Measurements from ENCODE around the gene GRIK3.

The GRIK3 gene

GRCh38 chr1:37047542-37047941 lies 13.2 kb upstream of the GRIK3 start:
- DNase-seq (ENCODE audit: extremely low read depth in 1 of 2, low read depth in 1 of 2), result no peak

GRCh38 chr1:37043101-37043500 lies 8.8 kb upstream of the GRIK3 start:
- no peak for DNase-seq (ENCODE audit: extremely low read depth in 1 of 2, low read depth in 1 of 2)

GRCh38 chr1:37042506-37042905 lies 8.2 kb upstream of the GRIK3 start:
- DNase-seq (ENCODE audit: extremely low read depth in 1 of 2, low read depth in 1 of 2), result no peak

DNA sequence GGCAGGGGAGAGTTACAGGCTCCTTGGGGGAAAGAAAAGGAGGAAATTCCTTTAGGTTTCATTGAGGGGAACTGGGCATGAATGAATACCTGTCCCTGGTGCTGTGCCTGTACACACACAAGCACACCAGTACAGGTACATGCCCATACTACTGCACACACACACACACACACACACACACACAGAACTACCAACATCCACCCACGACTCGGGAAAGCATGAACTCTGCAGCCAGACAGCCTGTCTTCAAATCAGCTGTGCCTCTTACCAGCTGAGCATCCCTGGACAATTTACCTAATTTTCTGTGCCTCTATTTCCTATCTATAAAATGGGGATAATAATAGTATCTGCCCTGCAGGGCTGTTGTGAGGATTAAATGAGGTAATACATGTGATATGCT lies 7.2 kb upstream of the GRIK3 start:
- no peak for DNase-seq (ENCODE audit: extremely low read depth in 1 of 2, low read depth in 1 of 2)

GRCh38 chr1:37040773-37041172 lies 6.5 kb upstream of the GRIK3 start:
- no peak for DNase-seq (ENCODE audit: extremely low read depth in 1 of 2, low read depth in 1 of 2)

GRCh38 chr1:37040261-37040660 lies 5.9 kb upstream of the GRIK3 start:
- DNase-seq (ENCODE audit: extremely low read depth in 1 of 2, low read depth in 1 of 2), result no peak

DNA sequence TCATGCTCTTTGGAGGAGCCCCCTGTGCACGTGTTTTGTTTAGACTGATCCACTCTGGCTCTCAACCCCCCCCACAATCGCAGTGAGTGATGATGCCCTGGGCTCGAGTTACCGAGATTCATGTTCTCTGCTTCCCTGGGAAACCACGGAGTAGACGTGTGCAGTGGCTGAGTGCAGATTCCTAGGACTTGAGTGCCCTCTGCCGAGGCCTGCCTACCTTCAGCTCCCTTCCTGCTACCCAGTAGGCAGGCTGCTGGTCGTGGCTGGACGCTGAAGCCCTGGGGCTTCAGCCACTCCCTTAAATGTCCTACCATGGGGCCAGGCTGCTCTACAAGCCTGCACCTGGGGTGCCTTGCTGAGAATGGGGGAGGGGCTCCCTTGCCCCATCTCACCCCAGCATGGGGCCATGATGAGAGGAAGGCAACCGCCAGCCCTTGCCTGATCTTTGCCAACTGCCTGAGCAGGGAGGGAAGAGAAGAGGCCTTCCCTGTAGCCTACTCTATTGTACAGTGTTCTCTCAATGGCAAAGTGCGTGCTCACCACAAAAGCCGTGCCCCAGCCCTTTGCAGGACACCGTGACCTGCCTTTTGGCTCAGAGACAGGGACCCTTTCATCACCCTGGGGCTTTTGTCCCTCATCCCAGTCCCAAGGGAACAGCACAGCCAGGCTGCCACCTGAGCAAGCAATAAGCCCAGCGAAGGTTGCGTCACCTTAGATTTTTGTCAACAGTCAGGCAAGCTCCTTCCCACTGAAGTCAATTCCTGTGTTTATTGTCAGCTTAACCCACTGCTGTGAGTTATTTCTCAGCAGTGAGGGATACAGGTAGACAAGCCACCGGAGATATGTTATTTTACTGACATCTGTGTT lies 4.1 kb upstream of the GRIK3 start:
- no peak for DNase-seq (ENCODE audit: extremely low read depth in 1 of 2, low read depth in 1 of 2)

- no peak for DNase-seq (ENCODE audit: extremely low read depth in 1 of 2, low read depth in 1 of 2)
These were observed 3.4 kb upstream of the GRIK3 start for GRCh38 chr1:37037690-37038089.

DNA sequence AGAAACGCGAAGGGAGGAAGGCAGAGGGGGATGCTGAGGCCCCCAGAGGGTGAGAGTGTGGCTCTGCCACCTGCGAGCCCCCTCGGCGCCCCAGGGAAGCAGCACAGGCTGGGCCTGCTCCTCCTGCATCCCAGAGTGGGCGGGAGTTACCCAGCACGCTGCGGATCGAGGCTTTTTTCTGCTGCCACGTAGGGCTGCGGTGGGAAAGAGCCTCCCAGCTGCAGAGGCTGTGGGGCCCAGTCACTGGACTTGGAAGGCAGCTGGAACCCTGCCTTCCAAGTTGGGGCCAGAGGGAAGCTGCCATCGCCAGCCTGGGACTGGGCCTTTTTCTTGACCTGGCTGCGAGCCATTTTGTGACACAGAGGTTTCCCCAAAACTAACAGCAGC lies 2.3 kb upstream of the GRIK3 start:
- no peak for DNase-seq (ENCODE audit: extremely low read depth in 1 of 2, low read depth in 1 of 2)

- no peak for DNase-seq (ENCODE audit: extremely low read depth in 1 of 2, low read depth in 1 of 2)
These were observed 1.7 kb upstream of the GRIK3 start for GRCh38 chr1:37035796-37036666.

- no peak for DNase-seq (ENCODE audit: extremely low read depth in 1 of 2, low read depth in 1 of 2)
These were observed 838 bp upstream of the GRIK3 start for GRCh38 chr1:37035014-37035691.

DNA sequence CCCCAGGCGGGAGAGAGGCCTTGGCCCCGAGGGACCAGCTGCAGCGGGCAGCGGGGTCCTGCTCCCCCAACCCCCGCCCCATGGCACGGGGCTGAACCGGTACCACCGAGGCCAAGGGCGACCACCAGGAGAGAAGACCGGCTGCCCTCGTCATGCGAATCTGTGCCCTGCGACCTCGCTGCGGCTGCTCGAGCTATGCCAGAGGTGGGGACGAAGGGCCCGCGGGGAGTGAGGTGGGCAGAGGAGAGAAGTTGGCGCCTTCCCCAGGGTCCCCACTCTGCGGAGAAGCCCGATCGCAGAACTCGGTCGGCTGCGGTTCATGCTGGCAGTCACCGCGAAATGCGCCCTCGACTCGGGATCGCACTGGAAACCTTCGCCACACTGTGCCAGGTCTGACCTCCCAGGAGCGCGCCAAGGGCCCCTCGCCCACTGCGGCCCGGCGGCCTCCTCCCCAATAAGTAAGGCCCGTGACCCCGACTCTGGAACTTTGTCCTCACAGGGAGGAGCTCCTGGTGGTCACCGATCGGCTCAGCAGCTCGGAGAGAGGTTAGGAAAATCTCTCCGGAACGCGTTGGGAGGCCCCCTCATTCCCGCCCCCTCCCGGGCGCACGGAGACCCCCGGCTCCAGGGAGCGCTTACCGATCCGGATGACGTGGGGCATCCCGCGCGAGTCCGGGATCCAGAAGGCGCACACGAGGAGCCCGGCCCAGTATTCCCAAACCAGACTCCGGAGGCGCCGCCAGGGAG lies 787 bp downstream of the GRIK3 start:
- no peak for DNase-seq (ENCODE audit: extremely low read depth in 1 of 2, low read depth in 1 of 2)

DNA sequence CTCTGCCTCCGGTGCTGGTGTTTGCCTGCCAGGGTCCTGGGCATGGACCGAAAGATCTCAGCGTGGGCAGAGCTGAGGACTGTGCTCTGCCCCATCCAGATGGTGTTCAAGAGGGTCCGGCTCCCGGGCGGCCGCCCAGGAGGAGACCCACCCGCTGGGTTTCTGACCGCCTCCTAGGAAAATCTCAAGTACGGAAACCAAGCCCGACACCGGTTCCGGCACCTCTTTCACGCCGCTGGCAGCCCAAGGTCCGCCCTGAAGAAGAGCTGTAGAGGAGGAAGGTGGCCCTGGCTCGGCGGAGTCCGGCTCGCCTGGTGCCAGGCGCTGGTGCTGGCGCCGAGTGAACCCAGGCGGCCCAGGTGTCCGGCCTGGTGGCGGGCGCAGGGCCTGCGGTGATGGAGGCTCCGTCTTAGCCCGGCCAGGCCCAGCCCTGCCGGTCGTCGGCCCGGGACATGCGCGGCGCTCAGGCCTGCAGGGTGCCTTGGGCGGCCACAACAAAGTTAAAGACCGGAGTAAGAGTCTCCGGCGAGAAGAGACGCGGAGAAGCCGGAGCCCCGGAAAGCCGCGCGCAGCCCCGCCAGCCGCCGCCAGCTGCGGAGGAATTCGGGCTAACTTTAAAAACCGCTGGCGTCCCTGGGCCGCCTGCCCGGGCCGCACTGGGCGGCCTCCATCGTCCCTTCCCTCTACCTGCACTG lies 1.5 kb downstream of the GRIK3 start:
- DNase-seq (ENCODE audit: extremely low read depth in 1 of 2, low read depth in 1 of 2), result no peak

DNA sequence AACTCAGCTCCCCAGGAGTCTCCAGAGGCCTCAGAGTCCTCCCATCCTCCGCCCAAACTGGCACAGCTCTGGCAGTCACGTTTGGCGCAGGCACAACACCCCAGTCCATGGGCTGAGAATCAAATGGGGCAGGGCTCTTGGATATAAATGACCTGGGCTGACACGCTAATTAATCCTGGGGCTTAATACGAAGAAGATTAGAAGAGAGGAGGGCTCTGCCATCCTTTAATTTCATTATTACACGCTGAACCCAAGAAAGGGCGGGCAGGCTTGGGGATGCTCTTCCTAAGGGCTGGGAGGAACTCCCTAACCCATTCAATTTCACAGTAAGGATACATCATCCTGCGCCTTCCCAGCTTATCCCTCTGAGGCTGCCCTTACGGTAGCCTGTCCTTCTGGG lies 2.4 kb downstream of the GRIK3 start:
- DNase-seq (ENCODE audit: extremely low read depth in 1 of 2, low read depth in 1 of 2), result no peak

DNA sequence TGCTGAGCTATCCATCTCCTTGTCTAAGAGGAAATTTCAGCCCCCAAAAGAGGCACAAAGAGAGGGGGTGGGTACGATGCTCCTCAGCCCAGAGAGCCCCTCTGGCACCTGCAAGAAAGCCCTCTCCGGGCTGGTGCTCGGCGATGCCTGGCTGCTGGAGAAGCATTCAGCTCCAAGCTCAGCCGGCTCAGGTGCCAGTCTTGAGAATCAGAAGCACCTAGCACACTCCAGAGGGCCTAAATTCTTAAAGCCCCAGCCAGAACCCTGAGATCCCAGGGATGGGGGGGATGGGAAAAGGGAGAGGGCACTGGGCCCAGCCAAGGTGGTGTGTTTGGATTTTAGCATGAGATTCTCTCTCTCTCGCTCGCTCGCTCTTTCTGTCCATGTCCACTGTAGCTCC lies 2.9 kb downstream of the GRIK3 start:
- DNase-seq (ENCODE audit: extremely low read depth in 1 of 2, low read depth in 1 of 2), result no peak

- no peak for DNase-seq (ENCODE audit: extremely low read depth in 1 of 2, low read depth in 1 of 2)
These were observed 5.2 kb downstream of the GRIK3 start for GRCh38 chr1:37028981-37029617.

GRCh38 chr1:37021502-37021901 lies 12.8 kb downstream of the GRIK3 start:
- no peak for DNase-seq (ENCODE audit: extremely low read depth in 1 of 2, low read depth in 1 of 2)

DNA sequence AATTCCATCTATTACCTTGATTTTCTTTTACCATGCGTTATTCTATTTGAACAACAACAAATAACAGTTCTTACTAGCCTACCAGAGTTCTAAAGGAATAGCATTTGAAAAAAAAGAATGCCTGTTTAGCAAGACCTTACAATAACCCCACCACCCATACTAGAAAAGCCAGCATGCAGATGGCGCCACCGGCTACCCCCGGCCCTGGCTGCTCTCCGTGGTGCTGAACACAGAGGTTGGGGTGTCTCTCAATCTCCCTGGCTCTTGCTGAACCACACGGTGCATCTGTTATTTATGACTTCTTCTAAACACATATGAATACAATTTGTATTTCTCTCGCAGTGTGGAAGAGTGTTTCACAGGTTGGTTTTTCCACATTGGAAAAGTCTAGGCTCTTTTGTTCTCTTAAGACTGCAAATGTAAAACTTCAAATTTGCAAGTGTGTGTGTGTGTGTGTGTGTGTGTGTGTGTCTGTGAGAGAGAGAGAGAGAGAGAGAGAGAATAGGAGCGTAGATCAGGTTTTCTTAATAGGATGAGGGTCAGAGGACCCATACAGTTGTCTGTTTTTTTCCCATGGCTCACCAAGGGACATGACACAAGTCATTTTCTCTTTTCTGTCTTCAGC lies 13.6 kb downstream of the GRIK3 start:
- no peak for DNase-seq (ENCODE audit: extremely low read depth in 1 of 2, low read depth in 1 of 2)

- no peak for DNase-seq (ENCODE audit: extremely low read depth in 1 of 2, low read depth in 1 of 2)
These were observed 15.8 kb downstream of the GRIK3 start for GRCh38 chr1:37018510-37018909.

All from activated CD8-positive, alpha-beta memory T cell treated with anti-CD3 and anti-CD28 coated beads for 1 hour (primary cell).